Testis (tissue), 2 donors: ENCODE results near the gene DGKZ.

Source experiments
- POLR2A ChIP-seq: fragments of 450-650 bp; IDR thresholded peaks from one replicate; pipeline ENCODE4 v1.6.1; 2017; ENCODE audit warnings: antibody characterized with exemption, mild to moderate bottlenecking, moderate library complexity
- TF ChIP-seq, protein P1 (sequence below), 3 experiments: fragments of 450-650 bp in 2 of 3; fragments of 200-600 bp in 1 of 3; sonication (generic) in 1 of 3; IDR thresholded peaks; one replicate each; pipeline ENCODE4 v1.5.1; 2016 to 2019; ENCODE audit warnings: antibody characterized with exemption in 3 of 3, mild to moderate bottlenecking in 2 of 3, moderate library complexity in 1 of 3

DNA sequence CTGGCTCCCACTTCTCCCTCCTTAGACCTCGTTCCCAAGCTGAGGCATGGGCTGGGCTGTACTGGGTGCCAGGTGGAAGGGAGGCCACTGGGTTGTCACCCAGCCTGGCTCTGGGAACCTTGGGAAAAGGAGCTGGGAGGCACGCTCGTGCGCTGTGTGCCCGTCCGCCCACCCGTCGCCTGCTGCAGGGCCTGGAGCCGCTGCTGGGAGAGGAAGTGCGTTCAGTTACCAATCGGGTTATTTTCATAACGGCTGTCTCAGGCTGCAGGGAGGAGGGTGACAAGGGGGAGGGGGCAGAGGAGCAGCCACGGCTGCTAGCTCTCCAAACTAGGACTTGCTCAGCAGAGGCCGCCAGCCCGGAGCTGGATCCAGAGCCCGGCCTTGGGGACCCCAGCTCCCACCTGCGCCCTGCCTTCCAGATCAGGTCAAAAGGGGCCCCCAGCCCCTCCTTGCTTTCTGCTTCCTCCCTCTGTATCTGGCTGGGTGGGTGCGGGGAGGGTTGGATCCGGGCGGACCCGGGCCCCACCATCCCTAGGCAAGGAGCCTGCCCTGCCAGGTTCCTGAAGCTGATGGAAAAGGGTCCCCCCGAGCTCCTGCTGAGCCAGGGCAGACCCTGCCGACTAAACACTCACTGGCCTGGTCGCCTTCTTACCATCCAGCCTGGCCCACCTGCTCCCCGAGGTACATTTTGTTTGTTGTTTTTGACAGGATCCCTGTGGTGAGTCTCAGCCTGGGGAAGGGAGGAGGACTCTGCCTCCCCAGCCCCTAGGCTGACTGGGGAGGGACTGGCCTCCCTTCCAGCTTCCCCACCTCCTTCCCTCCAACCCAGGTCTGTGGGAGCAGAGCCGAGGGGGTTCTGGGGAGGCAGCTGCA is 14.3 kb downstream of the DGKZ start:
- TF ChIP-seq POLR2A = no peak
- TF ChIP-seq, protein P1, sequence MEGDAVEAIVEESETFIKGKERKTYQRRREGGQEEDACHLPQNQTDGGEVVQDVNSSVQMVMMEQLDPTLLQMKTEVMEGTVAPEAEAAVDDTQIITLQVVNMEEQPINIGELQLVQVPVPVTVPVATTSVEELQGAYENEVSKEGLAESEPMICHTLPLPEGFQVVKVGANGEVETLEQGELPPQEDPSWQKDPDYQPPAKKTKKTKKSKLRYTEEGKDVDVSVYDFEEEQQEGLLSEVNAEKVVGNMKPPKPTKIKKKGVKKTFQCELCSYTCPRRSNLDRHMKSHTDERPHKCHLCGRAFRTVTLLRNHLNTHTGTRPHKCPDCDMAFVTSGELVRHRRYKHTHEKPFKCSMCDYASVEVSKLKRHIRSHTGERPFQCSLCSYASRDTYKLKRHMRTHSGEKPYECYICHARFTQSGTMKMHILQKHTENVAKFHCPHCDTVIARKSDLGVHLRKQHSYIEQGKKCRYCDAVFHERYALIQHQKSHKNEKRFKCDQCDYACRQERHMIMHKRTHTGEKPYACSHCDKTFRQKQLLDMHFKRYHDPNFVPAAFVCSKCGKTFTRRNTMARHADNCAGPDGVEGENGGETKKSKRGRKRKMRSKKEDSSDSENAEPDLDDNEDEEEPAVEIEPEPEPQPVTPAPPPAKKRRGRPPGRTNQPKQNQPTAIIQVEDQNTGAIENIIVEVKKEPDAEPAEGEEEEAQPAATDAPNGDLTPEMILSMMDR (IDR thresholded peaks at IDR 0.05) = no peak
